Neural progenitor cell (in vitro differentiated cells): ENCODE data around the gene AKNAD1. TPM values are rescaled to one million over a fixed set of nuclear protein-coding genes. Genes with fewer than 3 reads are reported as not detected.

Experiments
- DNase-seq: peaks from one replicate; pipeline ENCODE4 v3.0.0-alpha.2; 2016; ENCODE audit warnings: low spot score
- H2AFZ ChIP-seq: fragments of 200-600 bp; sonication (generic); replicated peaks from 2 replicates; pipeline ENCODE4 v1.6.1; 2016; ENCODE audit warnings: antibody characterized with exemption
- H3F3A ChIP-seq: fragments of 200-600 bp; sonication (generic); 2 replicates; pipeline ENCODE4 v1.6.1; 2016; ENCODE audit warnings: antibody characterized with exemption, low read depth
- H3K27ac ChIP-seq: fragments of 200-600 bp; sonication (generic); 2 replicates; pipeline ENCODE4 v1.5.1; 2016; ENCODE audit warnings: mild to moderate bottlenecking
- H3K27me3 ChIP-seq: fragments of 200-600 bp; sonication (generic); 2 replicates; pipeline ENCODE4 v1.6.1; 2016; ENCODE audit warnings: mild to moderate bottlenecking, moderate library complexity
- H3K36me3 ChIP-seq: fragments of 200-600 bp; sonication (generic); 2 replicates; pipeline ENCODE4 v1.5.1; 2016
- H3K4me1 ChIP-seq: fragments of 200-600 bp; sonication (generic); 2 replicates; pipeline ENCODE4 v1.6.1; 2016; ENCODE audit warnings: mixed run types
- H3K4me2 ChIP-seq: fragments of 200-600 bp; sonication (generic); 2 replicates; pipeline ENCODE4 v1.6.1; 2016
- H3K4me3 ChIP-seq: fragments of 200-600 bp; sonication (generic); 2 replicates; pipeline ENCODE4 v1.5.1; 2016
- H3K79me2 ChIP-seq: fragments of 200-600 bp; sonication (generic); 2 replicates; pipeline ENCODE4 v1.6.1; 2016; ENCODE audit warnings: low read depth
- H3K9ac ChIP-seq: fragments of 200-600 bp; sonication (generic); 2 replicates; pipeline ENCODE4 v1.6.1; 2016
- H3K9me3 ChIP-seq: fragments of 200-600 bp; sonication (generic); 2 replicates; pipeline ENCODE4 v1.5.1; 2016; ENCODE audit warnings: low read depth
- H4K20me1 ChIP-seq: fragments of 200-600 bp; sonication (generic); 2 replicates; pipeline ENCODE4 v1.6.1; 2016; ENCODE audit warnings: low read depth
- H3K27ac Mint-ChIP-seq: 3 replicates; pipeline ENCODE4 v1.8.0; 2021; ENCODE audit warnings: mixed read lengths
- H3K27me3 Mint-ChIP-seq: 2 replicates; pipeline ENCODE4 v1.8.0; 2022; ENCODE audit warnings: low read depth, mild to moderate bottlenecking, inconsistent platforms, moderate library complexity, mixed read lengths; ENCODE audit not compliant: insufficient read depth
- H3K36me3 Mint-ChIP-seq: 3 replicates; pipeline ENCODE4 v1.8.0; 2021; ENCODE audit warnings: mixed read lengths
- H3K4me1 Mint-ChIP-seq: 3 replicates; pipeline ENCODE4 v1.8.0; 2021; ENCODE audit warnings: mixed read lengths
- H3K4me3 Mint-ChIP-seq: 3 replicates; pipeline ENCODE4 v1.8.0; 2021; ENCODE audit warnings: mild to moderate bottlenecking, moderate library complexity, mixed read lengths
- H3K9me3 Mint-ChIP-seq: 3 replicates; pipeline ENCODE4 v1.8.0; 2020; ENCODE audit warnings: mixed read lengths
- EZH2 ChIP-seq: fragments of 200-600 bp; sonication (generic); IDR thresholded peaks from 2 replicates; pipeline ENCODE4 v1.6.1; 2017; ENCODE audit warnings: antibody characterized with exemption, mild to moderate bottlenecking, moderate library complexity
- EZH2phosphoT487 ChIP-seq: fragments of 200-600 bp; sonication (generic); IDR thresholded peaks from 2 replicates; pipeline ENCODE4 v1.6.1; 2017; ENCODE audit warnings: antibody characterized with exemption
- total RNA-seq: library from RNA; depleted of rRNA; stranded (reverse); fragments of >200 nt; gene quantifications from 2 replicates; pipeline ENCODE4 v1.2.3, GENCODE V29; 2015; ENCODE audit warnings: low replicate concordance
- TF ChIP-seq, protein P1 (sequence below): fragments of 200-600 bp; sonication (generic); IDR thresholded peaks from 2 replicates; pipeline ENCODE4 v1.5.1; 2017; ENCODE audit warnings: antibody characterized with exemption, mild to moderate bottlenecking

The AKNAD1 gene
- total RNA-seq, 1 donor from 2014 or later: not detected

DNA sequence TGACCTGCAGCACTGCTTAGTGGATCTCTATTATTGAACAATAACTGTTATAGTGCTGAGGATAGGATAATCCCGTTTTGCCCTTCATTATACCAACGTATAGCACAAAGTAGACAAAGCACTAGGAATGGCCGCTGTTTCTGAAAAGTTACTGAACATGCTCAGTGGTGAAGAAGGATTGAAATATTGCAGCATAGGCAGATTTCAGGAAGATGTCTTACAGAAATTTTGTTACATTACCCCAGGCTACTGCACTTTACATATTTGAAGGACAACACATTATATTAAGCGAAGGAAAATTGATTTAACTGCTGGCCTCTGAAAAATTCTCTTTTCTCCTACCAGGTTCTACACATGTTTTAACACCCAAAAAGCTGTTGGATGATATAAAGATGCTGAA is 48.5 kb downstream of the AKNAD1 start:
- no peaks in the 10 kb centered on the region for H4K20me1 ChIP-seq
- H3F3A ChIP-seq: no peaks in the 10 kb centered on the region
- Mint-ChIP-seq H3K4me3 (no peak overlapping the region), H3K36me3 (peaks cover 16% of the 10 kb centered on the region), H3K4me1 (peaks cover 8% of the 10 kb centered on the region), H3K9me3 (no peaks in the 10 kb centered on the region), H3K27ac (no peak overlapping the region), H3K27me3 (no peaks in the 10 kb centered on the region)
- no peak for DNase-seq
- no peak overlapping the region for H3K4me2 ChIP-seq
- H3K36me3 ChIP-seq: peaks cover 7% of the 10 kb centered on the region
- no peaks in the 10 kb centered on the region for H3K9me3 ChIP-seq
- no peak overlapping the region for H3K9ac ChIP-seq
- TF ChIP-seq EZH2phosphoT487: no peak
- TF ChIP-seq, protein P1, sequence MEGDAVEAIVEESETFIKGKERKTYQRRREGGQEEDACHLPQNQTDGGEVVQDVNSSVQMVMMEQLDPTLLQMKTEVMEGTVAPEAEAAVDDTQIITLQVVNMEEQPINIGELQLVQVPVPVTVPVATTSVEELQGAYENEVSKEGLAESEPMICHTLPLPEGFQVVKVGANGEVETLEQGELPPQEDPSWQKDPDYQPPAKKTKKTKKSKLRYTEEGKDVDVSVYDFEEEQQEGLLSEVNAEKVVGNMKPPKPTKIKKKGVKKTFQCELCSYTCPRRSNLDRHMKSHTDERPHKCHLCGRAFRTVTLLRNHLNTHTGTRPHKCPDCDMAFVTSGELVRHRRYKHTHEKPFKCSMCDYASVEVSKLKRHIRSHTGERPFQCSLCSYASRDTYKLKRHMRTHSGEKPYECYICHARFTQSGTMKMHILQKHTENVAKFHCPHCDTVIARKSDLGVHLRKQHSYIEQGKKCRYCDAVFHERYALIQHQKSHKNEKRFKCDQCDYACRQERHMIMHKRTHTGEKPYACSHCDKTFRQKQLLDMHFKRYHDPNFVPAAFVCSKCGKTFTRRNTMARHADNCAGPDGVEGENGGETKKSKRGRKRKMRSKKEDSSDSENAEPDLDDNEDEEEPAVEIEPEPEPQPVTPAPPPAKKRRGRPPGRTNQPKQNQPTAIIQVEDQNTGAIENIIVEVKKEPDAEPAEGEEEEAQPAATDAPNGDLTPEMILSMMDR: no peak
- no peak for TF ChIP-seq EZH2
- no peak overlapping the region for H3K4me3 ChIP-seq
- no peaks in the 10 kb centered on the region for H3K4me1 ChIP-seq
- no peaks in the 10 kb centered on the region for H3K27me3 ChIP-seq
- H3K27ac ChIP-seq: no peak overlapping the region
- no peaks in the 10 kb centered on the region for H3K79me2 ChIP-seq
- no peak overlapping the region for H2AFZ ChIP-seq

DNA sequence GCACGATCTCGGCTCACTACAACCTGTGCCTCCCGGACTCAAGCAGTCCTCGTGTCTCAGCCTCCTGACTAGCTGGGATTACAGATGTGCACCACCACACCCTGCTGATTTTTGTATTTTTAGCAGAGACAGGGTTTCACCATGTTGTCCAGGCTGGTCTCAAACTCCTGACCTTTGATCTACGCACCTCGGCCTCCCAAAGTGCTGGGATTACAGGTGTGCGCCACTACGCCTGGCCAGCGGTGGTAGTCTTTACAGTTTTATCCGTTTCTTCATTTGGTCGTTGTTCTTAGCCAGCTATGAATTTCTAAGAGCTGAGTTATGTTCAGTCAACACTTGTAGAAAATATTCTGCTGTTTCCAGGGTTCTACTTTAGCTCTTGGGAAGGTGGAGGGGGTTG is 53.3 kb downstream of the AKNAD1 start:
- Histone ChIP-seq H3K9me3 (no peaks in the 10 kb centered on the region), H3K79me2 (no peaks in the 10 kb centered on the region), H3K4me3 (no peak overlapping the region), H3K27me3 (no peaks in the 10 kb centered on the region), H4K20me1 (no peaks in the 10 kb centered on the region), H3F3A (peaks cover 4% of the 10 kb centered on the region), H3K4me2 (no peak overlapping the region), H3K9ac (no peak overlapping the region), H2AFZ (no peak overlapping the region), H3K36me3 (peaks cover 22% of the 10 kb centered on the region), H3K4me1 (no peaks in the 10 kb centered on the region), H3K27ac (no peak overlapping the region)
- Mint-ChIP-seq H3K4me3 (no peak overlapping the region), H3K36me3 (peaks cover 19% of the 10 kb centered on the region), H3K27me3 (no peaks in the 10 kb centered on the region), H3K9me3 (no peaks in the 10 kb centered on the region), H3K4me1 (no peaks in the 10 kb centered on the region), H3K27ac (no peak overlapping the region)
- DNase-seq: no peak
- TF ChIP-seq, protein P1: no peak
- TF ChIP-seq EZH2 (no peak), EZH2phosphoT487 (no peak)

DNA sequence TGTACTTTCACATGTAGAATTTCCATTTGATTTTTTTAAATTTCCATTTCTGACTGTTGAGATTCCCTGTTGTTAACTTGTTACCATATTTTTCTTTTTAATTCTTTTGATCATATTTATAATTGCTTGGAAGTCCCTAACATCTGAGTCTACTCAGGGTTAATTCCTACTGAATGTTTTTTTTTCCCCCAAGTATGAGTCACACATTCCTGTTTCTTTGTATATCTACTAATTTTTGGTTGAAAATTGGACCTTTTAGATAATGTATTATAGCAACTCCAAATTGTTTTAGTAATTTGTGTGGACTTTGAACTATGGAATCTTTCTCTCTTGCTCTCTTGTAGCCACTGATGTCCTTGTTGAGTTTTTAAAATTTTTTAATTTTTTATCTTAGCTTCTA is 55.8 kb downstream of the AKNAD1 start:
- Mint-ChIP-seq H3K36me3 (peaks cover 11% of the 10 kb centered on the region), H3K9me3 (no peaks in the 10 kb centered on the region), H3K27me3 (no peaks in the 10 kb centered on the region), H3K4me1 (no peaks in the 10 kb centered on the region), H3K27ac (no peak overlapping the region), H3K4me3 (no peak overlapping the region)
- Histone ChIP-seq H4K20me1 (no peaks in the 10 kb centered on the region), H3K9me3 (no peaks in the 10 kb centered on the region), H3K4me2 (no peak overlapping the region), H3K4me1 (no peaks in the 10 kb centered on the region), H3K36me3 (peaks cover 23% of the 10 kb centered on the region), H3K27me3 (no peaks in the 10 kb centered on the region), H3K27ac (no peak overlapping the region), H3F3A (peaks cover 4% of the 10 kb centered on the region), H3K79me2 (no peaks in the 10 kb centered on the region), H2AFZ (no peak overlapping the region), H3K9ac (no peak overlapping the region), H3K4me3 (no peak overlapping the region)
- no peak for DNase-seq
- TF ChIP-seq EZH2 (no peak), EZH2phosphoT487 (no peak)
- TF ChIP-seq, protein P1: no peak
